Measurements from ENCODE around the gene GJB6.

GJB6 gene

DNA sequence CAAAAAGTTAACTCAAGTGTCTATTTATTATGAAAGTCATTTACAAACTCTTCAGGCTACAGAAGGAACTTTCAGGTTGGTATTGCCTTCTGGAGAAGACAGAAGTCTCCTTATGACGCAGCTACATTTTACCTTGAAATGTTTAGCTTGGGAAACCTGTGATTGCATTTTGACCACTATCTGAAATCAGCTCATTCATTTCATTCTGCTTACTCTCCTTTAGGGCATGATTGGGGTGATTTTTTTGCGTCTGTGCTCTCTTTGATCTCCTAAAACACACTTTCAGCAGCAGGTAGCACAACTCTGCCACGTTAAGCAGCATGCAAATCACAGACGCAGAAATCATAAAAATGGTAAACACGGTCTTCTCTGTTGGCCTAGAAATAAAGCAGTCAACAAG lies 9.6 kb downstream of the GJB6 start:
- DNase-seq: no peak

DNA sequence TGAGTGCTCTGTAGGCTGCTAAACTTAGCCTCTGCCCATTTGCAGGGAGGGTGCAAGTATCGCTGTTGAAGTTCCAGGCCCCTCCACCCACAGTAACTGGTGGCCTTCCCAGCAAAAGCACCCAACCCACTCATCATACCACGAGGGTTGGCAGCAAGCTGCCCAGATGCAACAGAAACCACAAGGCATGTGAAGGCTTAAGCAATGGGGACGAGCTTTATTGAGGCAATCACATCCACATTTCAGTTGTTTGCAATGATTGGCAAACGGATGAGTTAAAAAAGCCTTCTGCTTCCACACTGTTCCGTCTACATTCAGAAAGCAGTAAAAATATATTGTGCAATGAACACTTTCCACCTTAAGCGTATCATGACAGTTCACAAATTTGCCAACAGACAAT lies 10.3 kb downstream of the GJB6 start:
- no peak for DNase-seq

DNA sequence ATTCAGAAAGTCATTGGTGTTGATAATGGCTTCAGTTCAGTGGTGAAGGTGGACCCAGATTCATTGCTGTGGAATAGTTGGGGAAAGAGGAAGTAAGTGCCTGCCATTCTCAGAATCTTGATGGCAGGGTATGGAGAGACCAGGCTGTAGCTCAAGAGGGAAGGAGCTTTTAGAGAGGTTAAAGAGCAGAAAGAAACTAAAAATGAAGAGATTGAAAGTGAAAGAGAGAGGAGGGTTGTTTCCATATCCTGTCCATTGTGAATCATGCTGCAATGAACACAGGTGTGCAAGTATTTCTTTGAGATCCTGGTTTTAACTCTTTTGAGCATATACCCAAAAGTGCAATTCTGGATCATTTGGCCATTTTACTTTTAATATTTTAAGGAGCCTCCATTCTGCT lies 12.5 kb downstream of the GJB6 start:
- no peak for DNase-seq

DNA sequence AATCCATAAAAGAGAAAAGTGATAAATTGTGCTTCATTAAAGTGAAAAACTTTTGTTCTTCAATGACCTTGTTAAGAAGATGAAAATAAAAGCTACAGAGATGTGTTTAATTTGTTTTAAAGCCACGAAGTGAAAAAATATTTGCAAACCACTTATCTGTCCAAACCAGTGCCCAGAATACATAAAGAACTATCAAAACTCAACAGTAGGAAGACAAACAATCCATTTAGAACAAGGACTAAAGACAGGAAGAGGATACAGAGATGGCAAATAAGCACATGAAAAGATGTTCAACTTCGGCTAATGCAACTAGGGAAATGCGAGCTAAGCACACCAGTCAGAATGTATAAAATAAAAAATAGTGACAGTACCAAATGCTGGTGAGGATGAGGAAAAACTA lies 15.0 kb downstream of the GJB6 start:
- no peak for DNase-seq

DNA sequence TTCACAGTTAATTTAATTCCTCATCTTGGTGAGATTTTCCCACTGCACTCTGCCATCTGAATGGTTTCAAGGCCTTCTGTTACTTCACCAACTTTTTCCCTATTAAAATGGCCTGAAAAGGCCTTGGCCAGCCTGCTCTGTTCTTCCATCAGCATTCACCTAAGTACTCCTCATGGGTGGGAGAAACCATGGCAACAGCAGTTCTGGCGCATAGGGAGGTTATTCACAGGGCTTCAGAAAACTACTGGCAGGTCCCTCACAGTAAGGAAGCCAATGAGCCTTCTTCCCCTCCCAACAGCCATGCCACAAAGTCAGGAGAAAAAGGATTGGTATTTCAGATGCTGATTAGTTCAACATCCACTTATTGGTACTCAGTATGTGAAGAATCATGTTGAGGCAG lies 22.2 kb downstream of the GJB6 start:
- DNase-seq: no peak

DNA sequence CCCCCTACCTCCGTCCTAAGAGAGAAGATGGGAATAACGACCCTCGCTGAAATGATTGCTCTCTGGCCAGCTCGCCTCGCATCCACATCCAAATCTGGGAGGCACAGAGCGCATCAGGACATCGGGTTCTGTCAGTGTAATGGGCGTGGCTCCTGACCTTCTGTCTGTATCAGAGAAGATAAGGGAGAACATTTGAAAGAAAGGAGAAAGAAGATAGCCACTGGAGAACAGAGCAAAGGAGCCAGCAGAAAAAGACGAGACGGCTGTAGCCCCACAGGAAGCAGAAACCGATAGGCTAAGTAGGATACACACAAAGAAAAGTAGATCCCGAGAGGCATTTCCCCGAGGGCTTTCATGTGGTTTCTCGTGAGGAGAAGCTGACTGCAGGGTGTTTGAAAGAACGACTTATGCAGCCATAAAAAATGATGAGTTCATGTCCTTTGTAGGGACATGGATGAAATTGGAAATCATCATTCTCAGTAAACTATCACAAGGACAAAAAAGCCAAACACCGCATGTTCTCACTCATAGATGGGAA lies 25.4 kb downstream of the GJB6 start:
- no peak for DNase-seq

DNA sequence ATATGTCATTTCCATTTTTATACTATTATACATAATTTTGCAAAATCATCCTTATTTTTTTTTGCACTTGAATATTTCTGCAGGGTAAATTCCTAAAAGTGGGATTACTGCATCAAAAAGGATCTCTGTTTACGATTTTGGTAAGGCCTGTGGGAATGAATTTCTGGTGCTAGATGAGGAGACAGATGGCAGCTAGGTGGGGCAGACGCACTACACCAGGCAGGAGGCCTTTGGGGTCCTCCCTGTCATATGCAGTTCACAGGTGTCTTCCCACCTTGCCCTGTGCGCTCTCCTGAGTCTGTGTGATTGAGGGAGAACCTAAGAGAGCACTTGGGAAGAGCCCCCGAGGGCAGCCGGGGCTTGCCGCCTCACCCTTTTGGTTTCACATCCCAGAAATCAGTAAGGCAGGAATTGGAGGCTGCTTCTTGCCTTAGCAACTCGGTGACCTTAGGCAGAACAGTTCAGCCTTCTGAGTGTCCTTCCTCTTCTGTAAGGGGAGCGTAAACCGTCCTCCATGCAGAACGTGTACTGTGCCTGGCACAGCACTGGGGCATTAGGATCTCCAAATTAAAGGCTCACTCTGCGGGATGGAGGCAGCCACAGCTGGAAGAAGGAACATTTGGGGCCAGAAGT lies 25.9 kb downstream of the GJB6 start:
- no peak for DNase-seq

DNA sequence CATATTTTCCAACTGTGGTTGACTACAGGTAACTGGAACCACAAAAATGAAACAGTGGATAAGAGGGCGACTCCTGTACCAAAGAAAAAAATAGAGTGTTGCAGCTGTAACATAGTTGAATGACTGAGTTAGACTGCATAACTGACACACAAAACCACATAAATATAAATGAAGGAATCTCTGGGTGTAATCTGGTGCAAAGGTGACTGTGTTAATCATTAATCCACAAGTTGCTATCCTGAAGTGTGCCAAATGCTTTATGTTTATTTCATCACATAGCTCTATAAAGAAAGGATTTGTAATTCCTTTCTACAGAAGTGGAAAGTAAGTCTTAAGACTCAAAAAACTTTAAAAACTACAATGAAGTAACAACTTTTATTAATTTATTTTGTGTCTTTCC lies 33.3 kb downstream of the GJB6 start:
- DNase-seq: no peak

DNA sequence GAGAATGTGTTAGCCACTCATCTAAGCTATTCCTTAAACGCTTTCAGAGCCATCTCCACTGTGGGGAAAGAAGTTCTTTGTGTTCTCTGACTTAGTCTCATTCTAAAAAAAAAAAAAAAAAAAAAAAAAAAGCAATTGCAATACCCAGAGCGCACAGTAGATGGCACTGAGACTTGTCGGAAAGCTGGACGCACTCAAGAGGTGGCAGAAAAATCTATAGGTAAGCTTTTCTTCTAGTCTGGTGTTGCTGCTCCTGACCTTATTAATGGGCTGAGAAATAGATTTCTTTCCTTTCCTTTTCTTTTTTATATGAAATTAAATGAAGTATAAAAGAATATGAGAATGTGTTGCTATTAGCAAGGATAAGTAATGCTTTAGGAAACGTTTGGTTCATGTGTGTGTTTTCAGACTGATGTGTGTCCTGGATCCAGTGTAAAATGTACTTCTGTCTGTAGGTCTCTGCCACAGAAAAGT lies 34.7 kb downstream of the GJB6 start:
- DNase-seq: no peak

DNA sequence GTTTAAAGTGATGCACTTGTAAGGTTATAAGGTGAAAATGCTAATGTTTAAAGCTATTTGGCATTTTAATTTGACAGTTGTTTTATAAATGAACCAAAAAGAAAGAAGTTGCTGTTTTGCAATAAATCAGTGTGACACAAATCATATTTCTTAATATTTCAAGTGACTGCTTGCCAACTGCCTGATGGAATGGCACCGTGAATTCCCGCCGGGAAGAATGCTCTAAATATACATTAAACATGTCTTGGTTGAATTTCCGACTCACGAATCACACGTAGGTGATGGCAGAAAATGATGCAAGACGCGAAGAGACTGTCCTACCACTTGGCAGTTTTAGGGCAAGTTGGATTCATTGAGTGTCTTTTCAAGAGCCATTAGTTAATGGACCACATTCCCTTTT lies 36.3 kb downstream of the GJB6 start:
- no peak for DNase-seq

DNA sequence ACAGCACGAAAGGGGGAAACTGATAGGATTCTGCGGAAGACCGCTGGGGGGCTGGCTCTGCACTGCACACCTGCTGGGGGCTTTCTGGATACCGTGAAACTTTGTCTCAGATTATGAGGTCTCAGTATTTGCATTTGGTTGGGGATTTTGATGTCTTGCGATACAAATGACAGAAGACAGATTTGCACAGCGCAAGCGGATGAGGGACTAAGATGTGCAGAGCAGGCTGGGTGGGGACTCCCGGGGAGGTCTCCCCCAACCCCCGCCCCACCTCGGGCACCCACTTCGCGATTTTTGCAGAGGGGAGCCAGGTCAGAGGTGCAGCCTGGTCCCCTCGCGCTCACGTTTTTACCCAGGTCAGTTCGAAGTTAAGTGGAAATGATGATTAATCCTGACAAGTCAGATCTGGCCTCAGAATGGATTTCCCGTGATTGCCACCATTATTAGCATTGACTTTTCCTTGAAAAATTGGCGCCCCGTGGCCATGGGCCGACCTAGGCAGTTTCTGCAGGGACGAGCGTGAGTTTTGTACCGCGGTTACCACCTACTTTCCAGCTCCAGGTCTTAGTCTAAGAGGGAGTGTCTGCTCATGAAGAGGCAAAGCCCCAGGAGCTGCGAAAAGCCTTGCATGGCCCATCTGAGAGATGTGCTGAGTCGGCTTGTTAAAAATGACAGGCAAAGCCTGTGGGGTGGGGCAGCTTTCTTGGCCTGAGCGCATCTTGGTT lies 38.0 kb downstream of the GJB6 start:
- peak in 1 of 2 donors; percentile 38 for DNase-seq

DNA sequence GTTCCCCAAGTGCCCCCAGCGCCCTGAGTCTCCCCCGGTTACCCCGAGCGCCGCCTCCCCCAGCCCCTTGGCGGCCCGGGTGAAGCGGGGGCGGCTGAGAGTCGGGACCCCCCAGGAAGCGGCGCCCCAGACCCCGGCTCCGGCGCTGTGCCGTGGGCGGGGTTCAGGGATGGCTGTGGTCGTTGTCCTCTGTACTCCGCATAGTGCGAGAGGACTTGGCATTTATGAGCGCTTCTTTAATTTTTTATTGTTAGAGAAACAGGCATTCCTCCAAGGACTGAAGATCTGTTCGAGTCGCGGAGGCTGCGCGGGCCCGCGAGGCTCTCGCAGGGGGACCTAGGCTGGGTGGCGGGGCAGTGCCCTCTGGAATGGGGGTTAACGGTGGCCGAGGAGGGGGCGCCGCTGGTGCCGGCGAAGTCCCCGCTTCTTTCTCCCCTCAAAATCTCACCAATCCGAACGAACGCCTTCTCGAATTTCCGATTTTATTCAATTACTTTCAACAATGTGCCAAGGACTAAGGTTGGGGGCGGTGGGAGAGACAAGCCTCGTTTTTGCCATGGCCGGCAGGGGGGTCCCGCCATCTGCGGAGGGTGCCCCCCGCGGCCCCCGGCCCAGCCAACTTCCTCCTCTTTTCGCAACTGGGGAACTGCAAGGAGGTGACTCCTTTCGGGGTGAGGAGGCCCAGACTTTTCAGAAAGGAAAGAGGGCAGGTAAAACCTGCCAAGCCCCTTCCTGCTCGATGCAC lies 38.8 kb downstream of the GJB6 start:
- no peak for DNase-seq

DNA sequence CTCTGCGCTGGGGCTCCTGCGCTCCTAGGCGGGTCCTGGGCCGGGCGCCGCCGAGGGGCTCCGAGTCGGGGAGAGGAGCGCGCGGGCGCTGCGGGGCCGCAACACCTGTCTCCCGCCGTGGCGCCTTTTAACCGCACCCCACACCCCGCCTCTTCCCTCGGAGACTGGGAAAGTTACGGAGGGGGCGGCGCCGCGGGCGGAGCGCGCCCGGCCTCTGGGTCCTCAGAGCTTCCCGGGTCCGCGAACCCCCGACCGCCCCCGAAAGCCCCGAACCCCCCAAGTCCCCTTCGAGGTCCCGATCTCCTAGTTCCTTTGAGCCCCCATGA lies 39.3 kb downstream of the GJB6 start, which contains the start of gene GJB2:
Gene GJB2, minus strand, starts transcription at position 103 of the 326 bp plus-strand sequence. CDS start 3,357 bp downstream, outside the sequence.
- DNase-seq: peak in 1 of 2 donors; percentile 31

DNA sequence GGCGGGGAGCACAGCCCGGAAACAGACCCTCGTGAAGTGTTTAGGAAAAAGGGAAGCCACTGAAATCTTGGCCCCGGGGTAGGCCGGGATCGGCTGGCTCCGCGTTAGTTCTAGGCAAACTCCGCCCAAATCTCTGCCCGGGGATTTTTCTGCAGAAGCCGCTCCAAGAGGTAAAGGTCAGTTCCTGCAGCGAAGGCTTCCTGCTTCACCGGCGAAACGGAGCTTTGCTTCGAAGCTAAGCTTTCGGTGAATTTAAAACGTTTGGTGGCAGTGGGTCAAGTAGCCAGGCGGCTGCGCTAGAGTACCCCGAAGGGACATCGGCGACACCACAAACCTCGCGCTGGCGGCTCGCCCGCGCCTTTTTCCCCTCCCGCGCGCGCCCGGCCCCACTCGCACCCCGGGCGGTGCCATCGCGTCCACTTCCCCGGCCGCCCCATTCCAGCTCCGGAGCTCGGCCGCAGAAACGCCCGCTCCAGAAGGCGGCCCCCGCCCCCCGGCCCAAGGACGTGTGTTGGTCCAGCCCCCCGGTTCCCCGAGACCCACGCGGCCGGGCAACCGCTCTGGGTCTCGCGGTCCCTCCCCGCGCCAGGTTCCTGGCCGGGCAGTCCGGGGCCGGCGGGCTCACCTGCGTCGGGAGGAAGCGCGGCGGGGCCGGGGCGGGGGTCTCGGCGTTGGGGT lies 39.8 kb downstream of the GJB6 start:
- DNase-seq: peak in 1 of 2 donors; percentile 26

DNA sequence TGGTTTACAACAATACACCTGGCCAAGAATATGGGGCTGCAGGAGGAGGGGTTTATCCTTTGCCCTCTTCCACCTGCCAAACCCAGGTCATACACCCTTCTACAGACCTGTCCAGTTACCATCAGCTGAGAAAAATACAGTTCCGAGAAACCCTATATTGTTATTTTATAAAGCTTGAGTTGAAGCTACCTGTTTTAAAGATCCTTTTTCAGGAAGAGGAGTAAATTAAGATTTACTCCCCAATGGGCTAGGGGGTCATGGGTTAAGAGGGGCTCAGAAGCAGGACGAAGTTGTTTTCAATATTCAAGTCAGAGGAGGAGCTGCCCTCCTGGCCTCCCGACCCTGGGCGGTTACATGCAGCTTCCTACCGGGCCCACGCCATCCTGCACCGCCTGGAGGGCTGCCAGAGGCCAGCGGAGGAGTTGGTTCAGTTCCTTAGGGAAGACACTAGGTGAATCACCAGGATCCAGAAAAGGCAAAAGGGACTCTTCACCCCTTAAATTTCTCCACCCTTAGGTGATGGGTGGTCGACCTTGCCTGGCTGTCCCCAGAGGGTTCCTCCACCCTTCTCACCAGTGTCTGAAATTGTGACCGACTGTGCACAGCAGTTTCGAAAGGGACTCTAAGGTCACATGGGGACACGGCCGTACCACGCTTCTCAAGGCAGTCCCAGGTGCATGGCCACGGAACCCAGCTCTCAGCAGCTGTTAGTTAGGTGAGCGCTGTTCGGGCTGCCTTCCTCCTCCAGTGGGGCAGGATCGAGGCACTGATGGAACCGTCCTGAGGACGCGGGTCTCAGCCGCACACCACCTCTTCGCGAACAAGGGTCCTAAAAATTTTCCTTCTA lies 40.6 kb downstream of the GJB6 start:
- no peak for DNase-seq

DNA sequence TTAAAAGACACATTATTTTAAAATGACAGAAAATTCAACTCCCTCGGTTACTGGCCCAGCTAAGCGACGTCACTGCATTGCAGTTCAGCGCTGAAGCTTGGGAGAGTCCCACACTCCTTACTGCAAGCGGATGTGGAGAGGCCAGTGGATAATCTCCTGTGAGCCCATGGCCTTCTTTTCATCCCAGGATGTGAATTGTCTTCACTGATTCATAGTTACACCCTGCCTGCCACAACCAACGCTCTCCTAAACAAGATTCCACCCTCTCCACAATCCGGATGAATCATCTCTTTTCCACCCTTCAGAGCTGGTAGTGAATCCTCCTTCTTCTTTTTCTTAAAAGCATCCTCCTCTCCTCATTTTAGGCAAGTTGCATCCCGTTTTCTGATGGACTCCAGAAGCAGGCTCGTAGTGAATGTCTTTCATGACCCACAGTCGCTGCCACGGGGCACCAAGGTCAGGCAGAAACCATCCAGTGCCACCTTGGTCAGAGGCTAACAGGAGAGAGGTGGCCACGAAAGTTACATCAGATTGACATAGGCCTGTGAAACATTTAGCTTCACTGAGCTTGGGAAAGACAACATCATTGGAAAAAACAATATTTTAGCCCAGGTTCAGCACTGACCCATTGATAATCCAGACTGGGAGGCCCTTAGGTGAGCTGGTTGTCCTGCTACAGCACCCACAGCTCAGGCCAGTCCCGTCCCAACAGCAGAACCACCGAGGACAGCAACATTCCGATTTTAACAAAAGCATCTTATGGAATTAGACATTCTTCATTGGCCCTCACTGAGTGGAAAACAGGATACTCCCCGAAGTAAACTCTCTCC lies 41.4 kb downstream of the GJB6 start:
- no peak for DNase-seq

DNA sequence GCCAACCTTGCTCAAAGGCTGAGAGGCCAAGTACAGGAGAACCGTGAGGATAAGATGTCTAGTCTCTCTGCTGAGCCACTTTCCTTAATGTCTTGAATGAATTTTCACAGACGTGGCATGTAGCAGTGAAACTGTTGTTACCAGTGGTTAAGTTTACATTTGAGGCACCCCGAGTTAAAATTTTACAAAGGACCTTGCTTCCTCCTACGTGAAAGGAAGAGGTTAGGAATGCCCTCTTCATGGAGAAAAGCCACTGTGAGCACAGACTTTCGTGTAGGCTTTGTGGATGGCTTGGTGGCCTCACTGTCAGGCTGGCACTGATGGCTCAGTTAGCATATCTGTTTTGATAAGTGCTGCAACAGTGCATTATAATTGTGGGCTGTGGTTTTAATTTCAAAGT lies 42.0 kb downstream of the GJB6 start:
- DNase-seq: no peak

DNA sequence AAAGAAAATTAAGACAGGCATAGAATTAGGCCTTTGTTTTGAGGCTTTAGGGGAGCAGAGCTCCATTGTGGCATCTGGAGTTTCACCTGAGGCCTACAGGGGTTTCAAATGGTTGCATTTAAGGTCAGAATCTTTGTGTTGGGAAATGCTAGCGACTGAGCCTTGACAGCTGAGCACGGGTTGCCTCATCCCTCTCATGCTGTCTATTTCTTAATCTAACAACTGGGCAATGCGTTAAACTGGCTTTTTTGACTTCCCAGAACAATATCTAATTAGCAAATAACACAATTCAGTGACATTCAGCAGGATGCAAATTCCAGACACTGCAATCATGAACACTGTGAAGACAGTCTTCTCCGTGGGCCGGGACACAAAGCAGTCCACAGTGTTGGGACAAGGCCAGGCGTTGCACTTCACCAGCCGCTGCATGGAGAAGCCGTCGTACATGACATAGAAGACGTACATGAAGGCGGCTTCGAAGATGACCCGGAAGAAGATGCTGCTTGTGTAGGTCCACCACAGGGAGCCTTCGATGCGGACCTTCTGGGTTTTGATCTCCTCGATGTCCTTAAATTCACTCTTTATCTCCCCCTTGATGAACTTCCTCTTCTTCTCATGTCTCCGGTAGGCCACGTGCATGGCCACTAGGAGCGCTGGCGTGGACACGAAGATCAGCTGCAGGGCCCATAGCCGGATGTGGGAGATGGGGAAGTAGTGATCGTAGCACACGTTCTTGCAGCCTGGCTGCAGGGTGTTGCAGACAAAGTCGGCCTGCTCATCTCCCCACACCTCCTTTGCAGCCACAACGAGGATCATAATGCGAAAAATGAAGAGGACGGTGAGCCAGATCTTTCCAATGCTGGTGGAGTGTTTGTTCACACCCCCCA lies 43.2 kb downstream of the GJB6 start:
- peak in 1 of 2 donors; percentile 16 for DNase-seq

DNA sequence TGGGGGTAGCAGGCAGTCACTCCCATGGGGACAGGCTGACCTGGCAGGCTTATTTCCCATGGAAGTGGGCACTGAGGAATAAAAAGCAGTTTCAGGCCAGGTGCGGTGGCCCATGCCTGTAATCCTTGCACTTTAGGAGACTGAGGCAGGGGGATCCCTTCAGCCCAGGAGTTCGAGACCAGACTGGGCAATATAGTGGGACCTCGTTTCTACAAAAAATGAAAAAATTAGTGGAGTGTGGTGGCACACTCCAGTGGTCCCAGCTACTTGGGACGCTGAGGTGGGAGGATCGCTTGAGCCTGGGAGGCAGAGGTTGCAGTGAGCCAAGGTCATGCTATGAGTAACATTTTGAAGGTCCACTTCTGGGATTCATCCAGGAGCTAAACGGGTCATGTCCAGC lies 45.3 kb downstream of the GJB6 start:
- peak in 1 of 2 donors; percentile 4 for DNase-seq
